ENCODE data around the gene CALML6.
A peak's percentile ranks its signal among the peaks of the same experiment; 100 is the strongest.

Gene CALML6

DNA sequence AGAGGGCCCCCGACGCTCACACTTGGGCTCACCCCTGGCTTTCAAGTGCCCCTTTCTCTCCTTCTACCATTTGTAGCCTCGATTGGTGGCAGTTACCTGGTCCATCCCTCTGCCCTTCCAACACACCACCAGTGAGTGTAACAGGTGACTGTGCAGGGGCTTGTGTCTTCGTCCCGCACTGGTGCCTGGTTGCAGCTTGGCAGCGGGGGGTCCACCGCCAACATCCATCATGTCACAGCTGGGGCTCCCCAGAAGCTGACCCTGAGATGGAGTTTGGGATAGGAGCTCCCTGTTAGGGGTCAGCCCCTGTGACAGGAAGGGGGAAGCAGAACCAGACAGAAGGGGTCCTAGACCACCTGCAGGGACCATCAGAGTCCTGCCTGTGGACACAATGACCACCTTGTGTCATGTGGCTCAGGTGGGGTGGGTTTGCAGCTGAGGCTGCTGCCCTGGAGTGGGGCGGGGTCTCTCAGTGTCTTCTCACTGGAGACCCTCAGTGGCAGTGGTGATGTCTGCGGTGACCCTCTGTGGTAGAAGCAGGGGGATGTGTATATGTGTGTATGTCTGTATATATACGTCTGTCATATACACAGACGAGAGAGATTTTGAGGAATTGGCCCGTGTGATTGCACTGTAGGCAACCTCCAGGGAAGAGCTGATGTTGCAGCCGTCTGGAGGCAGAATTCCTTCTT is 3.6 kb upstream of the CALML6 start:
- DNase-seq (ENCODE audit: low spot score), result no peak

DNA sequence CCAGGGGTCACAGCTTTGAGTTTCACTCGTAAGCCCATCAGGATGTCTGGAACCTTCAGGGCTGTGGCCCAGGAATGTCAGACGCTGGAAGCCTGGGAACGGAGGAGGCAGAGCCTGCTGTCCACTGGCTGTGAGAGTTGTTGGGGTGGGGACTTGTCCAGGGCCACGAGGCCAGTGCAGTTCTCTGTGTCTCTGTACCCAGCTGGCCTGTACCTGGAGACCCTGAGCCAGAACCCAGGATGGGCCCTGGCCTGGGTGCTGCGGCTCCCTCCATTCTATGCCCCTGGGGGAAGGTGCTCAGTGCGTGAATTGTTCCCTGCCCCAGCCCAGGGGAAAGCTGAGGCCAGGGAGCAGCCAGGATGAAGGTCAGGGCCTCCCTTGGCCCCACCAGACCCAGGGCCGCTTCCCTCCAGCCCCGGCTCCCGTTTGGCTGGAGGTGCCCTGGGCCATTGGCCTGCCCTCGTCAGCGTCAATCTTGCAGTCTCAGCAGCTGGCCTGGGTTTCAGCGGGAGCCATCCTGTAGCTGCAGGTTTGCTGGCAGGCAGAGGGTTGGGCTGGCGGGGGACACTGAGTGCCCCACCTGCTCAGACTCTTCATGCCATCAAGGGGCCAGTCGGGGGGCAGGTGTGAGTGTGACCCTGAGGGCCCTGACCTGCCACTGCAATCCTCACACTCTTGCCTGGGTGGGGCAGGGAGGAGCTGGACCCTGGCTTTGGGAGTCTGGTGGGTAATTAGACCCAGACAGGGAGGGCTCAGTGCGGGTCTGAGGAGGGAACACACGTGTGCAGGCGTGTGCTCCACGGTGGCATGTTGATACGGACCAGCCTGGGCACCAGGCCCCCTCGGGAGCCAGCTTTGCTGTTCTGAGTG is 724 bp upstream of the CALML6 start:
- DNase-seq (ENCODE audit: low spot score), result no peak

DNA sequence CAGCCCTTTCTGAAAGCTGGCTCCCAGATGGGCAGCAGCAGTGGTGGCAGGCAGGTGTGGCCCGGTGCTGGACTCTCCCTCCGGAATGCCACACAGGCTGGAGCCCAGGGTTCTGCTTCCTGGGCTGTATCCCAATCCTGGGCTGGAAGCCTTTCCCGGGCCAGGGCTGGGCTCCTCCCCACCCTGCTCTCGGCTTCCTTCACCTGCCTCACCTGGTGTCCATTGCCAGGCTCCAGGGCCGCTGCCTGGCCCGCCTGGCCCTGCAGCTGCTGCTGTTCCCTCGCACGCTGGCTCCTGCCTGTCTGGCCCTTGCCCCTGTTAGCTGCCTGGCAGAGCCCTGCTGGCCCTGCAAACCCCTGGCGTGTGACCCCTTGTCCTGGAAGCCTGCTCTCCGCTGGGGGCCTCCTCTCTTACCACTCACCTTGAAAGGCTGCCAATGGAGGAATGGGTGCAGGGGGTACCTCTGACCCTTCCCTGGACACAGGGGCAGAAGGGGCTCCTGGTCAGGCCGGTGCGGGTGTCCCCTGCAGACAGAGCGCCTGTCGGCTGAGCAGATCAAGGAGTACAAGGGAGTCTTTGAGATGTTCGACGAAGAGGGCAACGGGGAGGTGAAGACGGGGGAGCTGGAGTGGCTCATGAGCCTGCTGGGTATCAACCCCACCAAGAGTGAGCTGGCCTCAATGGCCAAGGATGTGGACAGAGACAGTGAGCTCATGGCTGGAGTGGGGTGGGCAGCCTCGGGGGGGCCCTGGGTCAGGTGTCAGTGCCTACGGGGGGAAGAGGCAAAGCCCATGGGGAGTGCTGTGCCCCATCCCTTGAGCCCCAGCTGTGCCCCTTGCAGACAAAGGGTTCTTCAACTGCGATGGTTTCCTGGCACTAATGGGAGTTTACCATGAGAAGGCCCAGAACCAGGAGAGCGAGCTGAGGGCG is 1.1 kb downstream of the CALML6 start:
- no peak for DNase-seq (ENCODE audit: low spot score)

DNA sequence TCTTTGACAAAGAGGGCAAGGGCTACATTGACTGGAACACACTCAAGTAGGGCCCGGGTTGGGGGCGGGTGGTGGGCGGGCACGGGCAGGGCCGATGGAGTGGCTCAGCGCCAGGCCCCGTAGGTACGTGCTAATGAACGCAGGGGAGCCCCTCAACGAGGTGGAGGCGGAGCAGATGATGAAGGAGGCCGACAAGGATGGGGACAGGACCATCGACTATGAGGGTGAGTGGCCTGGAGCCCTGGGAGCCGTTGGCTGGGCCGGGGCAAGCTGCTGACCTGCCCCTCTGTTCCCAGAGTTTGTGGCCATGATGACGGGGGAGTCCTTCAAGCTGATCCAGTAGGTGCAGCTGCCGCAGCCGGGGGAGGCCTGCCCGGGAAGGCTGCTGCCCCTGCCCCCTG is 1.8 kb downstream of the CALML6 start:
- no peak for DNase-seq (ENCODE audit: low spot score)

DNA sequence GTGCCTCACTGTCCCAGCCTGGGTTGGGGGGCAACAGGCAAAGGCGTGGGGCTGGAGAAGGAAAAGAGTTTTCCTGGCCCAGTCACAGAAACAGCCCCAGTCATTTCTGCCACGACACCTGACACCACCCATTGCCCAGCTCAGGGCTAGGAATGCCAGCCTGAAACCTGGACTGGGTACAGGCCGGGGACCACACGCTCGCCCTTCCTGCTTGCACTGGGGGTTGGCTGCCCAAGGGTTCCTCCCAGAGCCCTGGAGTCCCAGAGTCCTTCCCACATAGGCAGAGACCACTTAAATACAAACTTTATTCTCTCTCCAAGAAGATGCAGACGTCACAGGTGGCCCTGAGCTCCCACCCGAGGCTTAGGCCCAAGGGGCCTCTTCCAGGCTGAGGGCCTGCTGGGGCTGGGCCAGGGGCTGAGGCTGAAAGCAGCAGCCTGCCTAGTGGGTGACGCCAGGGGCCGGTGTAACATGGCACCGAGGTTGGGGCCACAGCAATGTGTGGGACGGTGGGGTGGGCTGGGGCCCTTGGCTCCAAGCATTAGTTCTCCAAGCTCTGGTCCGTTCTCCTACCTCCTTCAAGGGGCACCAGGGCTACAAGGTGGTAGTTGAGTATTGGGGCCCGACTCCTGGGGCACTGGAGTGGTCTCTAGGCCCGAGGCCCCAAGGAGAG is 2.4 kb downstream of the CALML6 start:
- no peak for DNase-seq (ENCODE audit: low spot score)

DNA sequence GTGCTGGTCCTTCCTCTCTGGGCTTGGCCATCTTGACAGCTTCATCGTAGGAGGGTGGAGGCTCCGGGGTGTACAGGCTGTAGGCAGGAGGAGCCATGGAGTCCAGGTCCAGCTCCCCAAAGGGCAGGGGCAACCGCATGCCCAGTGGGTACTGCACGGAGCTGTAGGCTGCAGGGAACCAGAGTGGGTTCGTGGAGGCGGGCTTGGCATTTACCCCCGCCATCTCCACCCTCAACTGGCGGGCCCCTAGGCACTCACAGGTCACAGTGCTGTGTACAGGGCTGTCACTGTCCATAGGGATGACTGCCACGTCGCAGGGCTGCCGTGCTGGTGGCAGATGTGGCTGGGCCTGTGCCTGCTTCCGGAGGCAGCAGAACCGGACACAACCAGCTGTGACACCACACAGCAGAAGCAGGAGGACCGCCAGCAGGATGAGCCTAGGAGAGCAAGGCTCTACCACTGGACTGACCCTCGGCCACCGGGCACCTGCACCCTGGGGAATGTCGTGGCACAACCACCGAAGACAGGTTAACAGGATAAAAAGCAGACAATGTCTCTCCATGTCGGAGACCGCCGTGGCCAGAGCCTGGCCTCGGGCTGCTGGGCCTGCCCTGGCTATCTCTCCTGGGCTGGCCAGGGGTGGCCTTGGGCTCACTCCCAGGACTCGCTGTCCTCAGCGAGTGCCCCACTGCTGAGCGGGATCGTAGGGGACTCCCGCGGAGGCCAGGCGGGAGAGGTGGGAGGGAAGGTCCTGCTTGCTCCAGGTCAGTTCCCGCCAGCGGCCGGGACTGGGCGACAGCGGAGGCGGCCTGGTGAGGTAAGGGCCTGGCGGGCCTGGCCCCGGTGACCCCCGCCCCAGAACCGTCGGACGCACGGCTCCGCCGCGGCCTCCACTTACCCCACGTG is 3.2 kb downstream of the CALML6 start:
- DNase-seq (ENCODE audit: low spot score), result no peak

DNA sequence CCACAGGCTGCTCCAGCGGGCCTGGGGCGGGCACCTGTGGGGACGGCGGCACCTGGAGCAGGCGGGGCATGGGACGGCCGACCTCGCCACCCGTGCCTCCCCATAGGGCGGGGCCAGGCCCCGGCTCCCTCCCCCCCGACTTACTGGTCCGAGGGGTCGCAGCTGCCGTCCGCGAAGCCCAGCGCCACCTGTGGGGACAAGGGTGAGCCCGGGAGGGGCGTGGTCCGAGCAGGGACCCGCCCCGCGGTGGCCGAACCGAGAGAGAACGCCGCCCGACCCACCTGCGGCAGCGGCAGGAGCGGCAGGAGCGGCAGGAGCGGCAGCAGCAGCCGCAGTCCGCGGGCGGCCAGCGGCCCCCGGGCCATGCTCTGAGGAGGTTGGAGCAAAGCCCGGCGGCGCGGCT is 3.8 kb downstream of the CALML6 start, which contains the start of gene TMEM52:
Gene TMEM52, minus strand, starts transcription at position 379 of the 403 bp plus-strand sequence. Its CDS starts 14 bp downstream, at position 365.
- no peak for DNase-seq (ENCODE audit: low spot score)

DNA sequence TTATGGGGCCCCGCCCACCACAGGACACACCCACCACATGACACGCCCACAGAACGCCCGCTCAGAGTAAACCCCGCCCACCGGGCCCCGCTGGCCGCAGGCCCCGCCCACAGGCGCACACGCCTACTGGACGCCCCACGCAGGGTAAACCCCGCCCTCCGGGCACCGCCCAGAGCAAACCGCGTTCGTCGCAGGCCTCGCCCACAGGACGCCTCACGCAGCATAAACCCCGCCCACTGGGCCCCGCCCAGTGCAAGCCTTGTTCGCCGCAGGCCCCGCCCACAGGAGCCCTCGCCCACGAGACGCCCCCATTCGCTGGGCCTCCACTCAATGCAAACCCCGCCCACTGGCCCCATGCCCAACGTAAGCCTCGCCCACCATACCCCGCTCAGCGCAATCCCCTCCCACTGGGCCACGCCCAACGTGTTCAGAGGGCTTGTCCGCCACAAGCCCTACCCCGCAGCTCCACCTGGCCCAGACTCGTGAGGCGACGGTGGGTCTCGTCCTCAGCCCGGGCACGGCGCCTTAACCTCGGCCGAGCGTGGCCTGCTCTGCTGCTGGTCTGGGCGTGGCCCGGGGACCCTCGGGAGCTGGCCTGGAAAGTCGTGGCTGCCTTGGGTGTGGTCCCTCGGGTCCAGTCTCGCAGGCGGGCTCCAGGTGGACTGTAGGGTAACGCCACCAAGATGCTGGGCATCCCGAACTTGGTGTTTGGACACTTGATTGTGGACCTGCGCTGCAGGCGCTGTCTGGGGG is 4.4 kb downstream of the CALML6 start:
- peak; percentile 91 for DNase-seq (ENCODE audit: low spot score)

DNA sequence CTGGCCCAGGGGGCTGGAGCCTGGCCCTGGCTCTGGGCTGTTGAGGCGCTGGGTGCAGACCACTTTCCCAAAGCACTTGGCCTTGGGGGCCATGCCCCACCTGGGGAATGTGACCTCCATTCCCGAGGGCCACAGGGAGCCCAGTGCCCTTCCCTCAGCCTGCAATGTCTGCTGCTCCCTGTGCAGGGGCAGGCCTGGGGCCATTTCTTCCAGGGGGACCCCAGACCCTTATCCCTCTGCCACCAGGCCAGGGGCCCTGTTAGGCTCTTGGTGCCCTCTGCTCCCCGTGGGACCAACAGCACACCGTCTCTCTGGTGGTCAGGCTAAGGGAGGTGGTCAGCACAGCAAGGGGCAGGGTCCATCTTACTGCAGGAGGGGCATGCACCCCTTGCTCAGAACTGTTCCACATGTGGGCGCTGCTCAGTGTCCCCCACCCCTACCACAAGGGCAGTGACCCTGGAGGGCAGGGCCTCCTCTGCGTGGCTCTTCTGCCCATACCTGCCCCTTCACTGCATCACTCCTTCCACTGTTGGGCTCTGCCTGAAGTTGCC is 5.1 kb downstream of the CALML6 start:
- DNase-seq (ENCODE audit: low spot score), result no peak

DNA sequence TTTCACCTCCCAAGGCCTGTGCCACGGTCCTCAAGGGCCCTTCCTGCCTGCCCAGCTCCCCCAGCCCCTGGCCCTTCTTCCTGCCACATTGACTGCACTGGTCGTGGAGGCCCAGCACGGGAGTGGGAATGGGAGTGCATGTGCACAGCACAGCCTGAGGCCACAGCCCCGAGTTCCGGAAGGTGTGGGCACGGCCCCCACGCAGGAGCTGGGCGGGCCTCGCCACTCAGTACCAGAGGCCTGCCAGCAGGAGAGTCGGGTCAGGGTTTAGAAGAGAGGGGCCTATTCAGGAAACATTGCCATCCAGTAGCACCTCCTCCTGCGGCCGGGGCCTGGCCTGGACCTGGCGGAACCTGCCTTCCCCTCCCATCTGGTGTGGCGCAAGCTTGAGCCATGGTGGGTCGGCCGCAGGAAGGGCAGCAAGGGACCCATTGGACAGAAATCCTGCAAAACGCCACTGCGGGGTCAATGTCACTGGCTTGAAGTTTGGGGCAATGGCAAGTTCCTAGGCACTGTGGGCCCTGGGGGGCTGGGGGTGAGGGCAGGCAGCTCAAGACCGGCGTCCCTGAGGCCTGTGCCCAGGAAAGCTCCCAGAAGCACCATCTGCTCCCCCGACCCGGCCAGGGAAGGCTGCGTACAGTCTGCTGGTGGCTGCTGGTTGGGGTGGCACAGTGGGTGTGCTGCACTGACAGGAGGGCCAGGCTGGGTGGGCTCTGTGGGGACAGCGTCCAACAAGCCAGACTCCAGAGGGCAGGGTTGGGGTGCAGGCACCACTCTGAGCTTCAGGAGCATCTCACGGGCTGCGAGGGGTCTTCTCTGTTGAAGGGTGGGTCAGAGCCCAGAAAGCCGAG is 5.8 kb downstream of the CALML6 start:
- DNase-seq (ENCODE audit: low spot score), result no peak

DNA sequence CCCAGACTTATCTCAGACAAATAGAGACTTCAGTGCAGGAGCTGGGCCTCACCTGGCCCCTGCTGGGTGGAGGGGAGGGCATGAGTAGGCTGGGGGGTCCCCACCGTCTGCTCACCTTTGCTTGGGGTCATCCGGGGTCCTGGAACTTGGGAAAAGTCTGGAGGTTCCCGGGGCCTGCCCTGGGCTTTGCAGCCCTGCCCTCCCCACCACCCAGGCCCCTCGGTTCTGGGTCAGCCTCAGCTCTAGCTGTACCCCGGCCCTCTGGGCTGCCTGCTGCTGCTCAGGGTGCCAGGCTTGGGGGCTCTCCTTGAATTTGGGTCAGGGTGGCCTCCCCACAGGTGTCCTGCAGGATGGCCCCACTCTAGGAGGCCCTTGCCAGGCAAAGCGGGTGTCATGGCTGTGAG is 6.4 kb downstream of the CALML6 start:
- DNase-seq (ENCODE audit: low spot score), result no peak

DNA sequence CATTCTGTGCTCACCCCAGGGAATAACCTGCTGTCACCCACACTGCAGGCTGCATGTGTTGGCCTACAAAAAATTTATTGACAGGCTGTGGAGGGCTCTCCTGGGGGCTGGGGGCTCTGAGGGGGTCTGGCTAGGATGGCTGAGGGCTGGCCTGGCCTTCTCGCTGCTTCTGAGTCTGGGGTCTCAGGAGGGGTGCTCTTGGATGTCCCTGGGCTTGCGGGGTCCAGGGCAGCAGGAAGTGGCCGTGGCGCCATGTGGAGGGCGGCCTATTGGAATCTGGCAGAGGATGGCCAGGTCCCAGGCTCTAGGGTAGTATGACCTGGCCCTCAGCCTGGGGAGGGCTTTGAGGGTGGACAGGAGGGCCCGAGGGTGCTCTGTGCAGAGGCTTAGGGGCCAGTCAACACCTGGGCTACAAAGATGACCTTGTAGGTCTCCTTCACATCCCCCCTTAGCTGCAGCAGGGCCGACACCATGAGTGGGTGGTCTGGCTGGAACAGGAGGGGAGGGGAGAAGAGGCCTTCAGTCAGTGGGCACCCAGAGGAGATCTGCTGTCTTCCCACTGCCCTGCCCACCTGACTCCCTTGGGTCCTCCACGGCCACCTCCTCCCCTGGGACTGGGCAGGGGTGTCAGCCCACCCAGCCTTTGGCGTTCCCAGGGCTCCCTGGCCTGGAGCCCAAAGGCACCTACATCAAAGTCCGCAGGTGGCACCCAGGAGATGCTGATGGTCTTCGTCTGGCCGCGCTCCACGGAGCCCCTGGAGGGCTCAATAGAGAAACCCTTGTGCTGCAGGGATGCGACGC is 7.0 kb downstream of the CALML6 start:
- no peak for DNase-seq (ENCODE audit: low spot score)

DNA sequence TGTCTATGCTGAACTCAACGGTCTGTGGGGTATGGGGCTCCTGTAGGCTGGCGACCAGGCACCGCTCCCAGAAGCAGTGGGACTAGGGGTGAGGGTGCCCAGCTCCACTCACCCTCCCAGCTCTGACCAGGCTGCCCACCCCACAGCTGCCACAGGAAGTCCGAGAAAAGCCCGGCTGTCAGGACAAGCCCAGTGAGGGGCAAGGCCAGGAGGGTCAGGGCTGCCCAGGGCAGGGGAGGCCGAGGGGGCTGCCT is 7.6 kb downstream of the CALML6 start:
- no peak for DNase-seq (ENCODE audit: low spot score)

DNA sequence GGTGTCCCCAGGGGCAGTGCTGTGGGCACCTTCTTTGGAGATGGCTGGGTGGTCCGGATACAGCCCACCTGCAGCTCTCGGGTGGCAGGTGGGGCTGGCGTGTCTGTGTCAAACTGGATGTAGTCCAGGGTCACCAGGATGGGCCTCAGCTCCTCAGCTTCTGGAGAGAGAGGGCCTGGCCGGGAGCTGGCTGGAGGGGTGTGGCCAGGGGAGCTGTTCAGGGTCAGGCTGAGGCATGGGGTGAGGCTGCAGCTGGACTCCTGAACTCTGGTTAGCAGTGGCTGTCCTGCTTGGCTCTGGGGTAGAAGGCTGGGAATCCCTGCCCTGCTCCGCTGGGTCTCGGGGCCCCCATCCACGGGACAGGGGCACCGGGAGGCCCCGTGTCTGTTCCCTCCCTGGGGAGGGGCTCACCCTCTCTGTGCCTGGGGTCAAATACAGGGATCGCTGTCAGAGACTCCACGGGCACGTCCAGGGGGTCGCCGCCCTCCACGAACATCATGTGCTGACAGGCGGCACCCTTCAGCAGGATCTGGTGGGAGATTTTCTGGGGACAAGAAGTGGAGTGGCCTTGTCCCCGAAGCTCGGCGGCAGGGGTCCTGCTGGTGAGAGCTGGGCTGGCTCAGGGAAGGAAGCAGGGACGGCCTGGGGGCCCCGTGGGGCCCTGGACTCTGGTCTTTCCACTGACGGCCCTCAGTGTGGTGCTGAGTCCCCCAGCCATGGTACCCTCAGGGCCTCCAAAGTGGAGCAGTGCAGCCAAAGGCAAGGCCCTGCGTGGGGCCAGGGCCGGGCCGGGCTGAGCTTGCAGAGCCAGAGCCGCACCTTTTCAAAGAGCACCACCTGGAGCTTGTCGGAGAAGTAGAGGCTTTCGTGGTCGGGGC is 8.1 kb downstream of the CALML6 start:
- DNase-seq (ENCODE audit: low spot score), result no peak

DNA sequence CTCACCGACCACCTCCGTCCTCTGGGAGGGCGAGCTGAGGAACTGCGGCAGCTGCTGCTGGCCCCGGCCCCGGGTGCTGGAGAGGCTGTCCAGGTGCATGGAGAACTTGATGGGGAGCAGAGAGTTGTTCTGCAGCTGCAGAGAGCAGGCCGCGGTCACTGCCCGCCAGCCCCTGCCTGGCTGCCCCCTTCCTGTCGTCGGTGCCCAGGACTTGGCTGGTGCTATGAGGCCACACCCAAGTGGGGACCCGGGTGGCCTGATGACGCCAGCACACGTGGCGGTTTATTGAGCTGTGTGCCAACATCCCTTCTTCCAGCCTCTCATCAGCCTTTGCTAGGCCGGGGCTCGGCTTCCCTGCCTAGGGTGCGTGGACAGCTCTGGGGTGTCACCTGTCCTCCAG is 9.3 kb downstream of the CALML6 start:
- DNase-seq (ENCODE audit: low spot score), result no peak

DNA sequence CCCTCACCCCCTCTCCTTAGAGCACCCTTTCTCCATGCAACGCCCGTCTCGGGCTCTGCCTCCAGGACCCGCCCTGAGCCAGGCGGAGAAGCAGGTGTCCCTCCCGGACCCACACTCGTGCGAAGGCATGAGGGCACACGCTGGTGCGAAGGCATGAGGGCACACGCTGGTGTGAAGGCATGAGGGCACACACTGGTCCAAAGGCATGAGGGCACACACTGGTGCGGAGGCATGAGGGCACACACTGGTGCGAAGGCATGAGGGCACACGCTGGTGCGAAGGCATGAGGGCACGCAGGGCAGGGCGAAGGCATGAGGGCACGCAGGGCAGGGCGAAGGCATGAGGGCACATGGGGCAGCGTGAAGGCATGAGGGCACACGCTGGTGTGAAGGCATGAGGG is 9.8 kb downstream of the CALML6 start:
- DNase-seq (ENCODE audit: low spot score), result no peak
